GM19240 (cell line): ENCODE measurements around the gene CIAO3.
A peak's percentile ranks its signal among the peaks of the same experiment; 100 is the strongest.

Source experiments
- DNase-seq: peaks from one replicate; pipeline ENCODE4 v3.0.0; 2011; ENCODE audit warnings: low spot score; ENCODE audit not compliant: insufficient read length

CIAO3 gene

GRCh38 chr16:740764-741505 lies at the start of gene CIAO3:
CIAO3 (minus strand) TSS chr16:740997; CDS start chr16:740985, 12 bp downstream.
- peak; percentile 92 for DNase-seq

GRCh38 chr16:790086-790485 lies 49.3 kb upstream of the CIAO3 start:
- no peak for DNase-seq

- DNase-seq, result no peak
Observed at GRCh38 chr16:789191-789850, 48.5 kb upstream of the CIAO3 start.

- DNase-seq, result peak; percentile 100
Observed at GRCh38 chr16:788399-789126, 47.8 kb upstream of the CIAO3 start, which contains the start of gene CHTF18. CHTF18 (plus strand) TSS chr16:788620; CDS start chr16:788685, 65 bp downstream.

GRCh38 chr16:787978-788398 lies 47.2 kb upstream of the CIAO3 start, which contains the start of gene RPUSD1:
RPUSD1 (minus strand) TSS chr16:788381; CDS start chr16:787737, 644 bp downstream.
- no peak for DNase-seq

- no peak for DNase-seq
Observed at GRCh38 chr16:787321-787966, 46.6 kb upstream of the CIAO3 start.

- DNase-seq, result peak; percentile 68
Observed at GRCh38 chr16:785563-786535, 45.1 kb upstream of the CIAO3 start.

GRCh38 chr16:784431-784830 lies 43.6 kb upstream of the CIAO3 start:
- no peak for DNase-seq

GRCh38 chr16:783404-784161 lies 42.8 kb upstream of the CIAO3 start:
- no peak for DNase-seq

GRCh38 chr16:782766-783403 lies 42.1 kb upstream of the CIAO3 start:
- no peak for DNase-seq

- DNase-seq, result no peak
Observed at GRCh38 chr16:782258-782657, 41.5 kb upstream of the CIAO3 start.

- DNase-seq, result no peak
Observed at GRCh38 chr16:781346-782010, 40.7 kb upstream of the CIAO3 start.

GRCh38 chr16:780296-780695 lies 39.5 kb upstream of the CIAO3 start:
- DNase-seq, result no peak

GRCh38 chr16:779561-779960 lies 38.8 kb upstream of the CIAO3 start:
- DNase-seq, result no peak

GRCh38 chr16:778909-779527 lies 38.2 kb upstream of the CIAO3 start:
- DNase-seq, result no peak

- DNase-seq, result no peak
Observed at GRCh38 chr16:778447-778846, 37.6 kb upstream of the CIAO3 start.

- DNase-seq, result no peak
Observed at GRCh38 chr16:777826-778225, 37.0 kb upstream of the CIAO3 start.

GRCh38 chr16:776824-777223 lies 36.0 kb upstream of the CIAO3 start:
- DNase-seq, result no peak
